PC-9 (cell line): Measurements from ENCODE around the gene TAC4.

Source experiments
- CTCF ChIP-seq: fragments of 200-600 bp; sonication (generic); conservative IDR thresholded peaks from 2 replicates; pipeline ENCODE4 v1.6.1; 2017; ENCODE audit warnings: mixed run types, antibody characterized with exemption, mild to moderate bottlenecking, moderate library complexity
- EZH2 ChIP-seq: fragments of 200-600 bp; sonication (generic); IDR thresholded peaks from 2 replicates; pipeline ENCODE4 v1.8.0; 2017; ENCODE audit warnings: antibody characterized with exemption, low read depth

- TF ChIP-seq CTCF (no peak), EZH2 (no peak)
Measured at GRCh38 chr17:49873466-49873865, 25.6 kb upstream of the TAC4 start.
